GM21825 (cell line): Measurements from ENCODE around the gene AAK1.
"Not testable (repeated sequence)": the region's sequence is repeated elsewhere in the genome, so short reads cannot be mapped to it uniquely, and the experiment has no call there.

Experiments used
- ATAC-seq: cut with Tn5 transposase; IDR thresholded peaks from one replicate; pipeline ENCODE4 v1.9.1; 2021; ENCODE audit warnings: mild to moderate bottlenecking, moderate library complexity; ENCODE audit not compliant: unreplicated experiment

The AAK1 gene

DNA sequence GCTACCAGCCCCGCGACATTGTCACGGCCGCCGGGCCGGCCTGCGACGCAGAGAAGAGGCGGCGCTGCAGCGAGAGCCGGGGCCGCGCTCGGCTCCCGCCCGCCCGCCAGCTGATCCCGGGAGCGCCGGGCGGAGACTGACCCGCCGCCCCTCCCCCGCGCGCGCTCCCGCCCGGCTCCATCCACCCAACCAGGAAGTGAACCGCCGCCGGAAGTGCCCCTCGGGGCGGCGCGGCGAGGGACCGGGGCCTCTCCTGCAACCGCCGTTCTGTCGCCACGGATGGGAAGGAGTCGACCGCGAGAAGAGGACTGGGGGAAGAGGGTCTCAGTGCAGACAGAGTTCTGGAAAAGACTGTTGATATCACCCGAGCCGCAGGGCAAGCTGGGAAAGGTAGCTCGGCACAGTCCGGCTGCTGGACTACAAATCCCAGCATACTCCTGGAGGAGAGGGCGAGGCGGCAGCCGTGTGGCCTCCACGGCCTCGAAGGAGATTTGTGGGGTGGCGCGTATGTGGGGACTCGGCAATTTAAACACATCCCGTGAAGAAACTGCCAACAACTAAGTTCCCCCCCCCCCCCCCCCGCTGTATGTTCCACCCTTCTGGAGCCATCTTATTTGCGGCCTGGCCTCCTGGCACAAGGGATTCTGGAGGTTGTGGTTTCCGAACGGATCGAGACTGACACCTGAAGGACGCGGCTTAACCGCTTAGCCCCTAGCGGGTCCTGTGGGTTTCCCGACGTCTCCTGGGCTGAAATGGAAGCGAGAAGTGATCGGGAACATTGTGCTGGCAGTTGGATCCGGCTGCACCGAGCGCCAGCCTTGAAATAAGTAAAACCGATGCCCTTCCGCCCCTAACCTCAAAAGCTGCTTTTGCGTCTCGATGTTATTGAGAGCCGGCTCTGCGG lies at the start of gene AAK1:
Gene AAK1, minus strand, starts transcription at position 138 of the 904 bp plus-strand sequence. CDS start 699 bp downstream, outside the sequence.
- ATAC-seq: peak; percentile 48

DNA sequence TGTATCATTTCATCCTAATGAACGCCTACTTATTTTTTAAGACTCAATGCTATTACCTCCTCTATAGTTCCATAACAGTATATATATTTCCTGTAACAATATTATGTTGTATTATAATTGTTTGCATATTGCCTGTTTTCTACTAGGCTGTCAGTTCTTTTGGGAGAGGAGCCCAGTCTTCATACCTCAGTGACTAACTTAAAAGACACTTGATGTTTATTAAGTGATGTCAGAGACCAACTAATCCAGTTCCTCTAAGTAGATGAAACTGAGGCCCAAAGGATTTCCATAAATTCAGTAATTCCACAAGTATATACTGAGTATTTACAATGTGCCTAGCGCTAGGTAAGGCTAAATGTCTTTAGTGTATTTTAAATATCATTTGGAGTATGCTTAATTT lies 48.9 kb upstream of the AAK1 start:
- ATAC-seq: no peak

DNA sequence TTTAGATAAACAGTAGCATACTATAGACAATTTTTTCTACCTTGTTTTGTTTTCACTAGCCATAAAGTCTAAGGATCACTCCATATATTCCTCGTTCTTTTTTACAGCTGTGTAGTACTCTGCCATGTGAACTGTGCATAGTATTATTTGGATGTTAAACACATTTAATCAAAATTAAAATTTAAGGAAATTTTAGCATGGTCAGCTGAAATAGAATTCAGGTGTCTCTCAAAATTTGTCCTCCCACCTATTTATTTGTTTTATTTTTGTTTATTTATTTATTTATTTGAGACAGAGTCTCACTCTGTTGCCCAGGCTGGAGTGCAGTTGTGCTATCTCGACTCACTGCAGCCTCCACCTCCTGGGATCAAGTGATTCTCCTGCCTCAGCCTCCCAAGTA lies 46.4 kb upstream of the AAK1 start:
- no peak for ATAC-seq

DNA sequence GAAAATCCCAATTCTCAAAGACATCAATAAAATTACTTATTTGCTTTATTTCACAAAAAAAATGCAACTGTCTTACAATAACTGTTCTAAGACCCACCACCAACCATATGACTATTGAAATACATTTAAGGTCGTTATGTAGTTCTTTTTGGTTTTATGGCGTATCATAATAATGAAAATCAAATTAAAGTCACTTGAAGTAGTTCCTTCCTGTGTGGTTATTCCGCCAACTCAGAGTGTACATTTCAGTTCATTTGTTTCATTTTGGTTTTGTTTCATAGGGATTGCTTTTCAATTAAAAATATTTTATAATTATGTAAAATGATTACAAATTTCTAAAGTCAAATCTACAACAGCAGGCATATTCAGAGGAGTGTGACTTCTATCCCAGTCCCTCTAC lies 45.9 kb upstream of the AAK1 start:
- ATAC-seq: no peak

DNA sequence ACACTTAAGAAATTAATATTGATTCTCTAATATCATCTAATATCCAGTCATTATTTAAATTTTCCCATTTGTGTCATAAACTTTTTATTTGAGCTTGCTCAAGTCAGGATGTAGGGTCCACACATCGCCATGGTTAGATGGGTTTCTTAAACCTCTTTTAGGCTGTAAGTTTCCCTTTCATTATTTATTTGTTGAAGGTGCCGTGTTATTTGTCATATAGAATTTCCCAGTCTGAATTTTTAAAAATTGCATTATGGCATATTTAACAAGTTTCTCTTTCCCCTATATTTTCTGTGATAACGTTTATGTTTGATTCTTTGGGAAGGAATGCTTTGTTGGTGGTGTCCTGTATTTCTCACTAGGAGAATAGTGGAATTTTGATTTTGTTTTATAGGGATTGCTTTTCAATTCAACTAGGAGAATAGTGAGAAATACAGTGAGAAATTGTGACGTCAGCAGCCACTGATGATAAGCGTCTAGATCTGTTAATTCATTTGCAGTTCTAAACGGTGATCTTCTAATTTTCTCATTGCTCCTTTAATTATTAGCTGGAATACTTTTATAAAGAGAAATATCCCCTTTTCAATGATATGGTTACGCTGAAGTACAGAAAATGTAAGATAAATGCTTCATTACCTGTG lies 44.6 kb upstream of the AAK1 start:
- ATAC-seq: no peak

DNA sequence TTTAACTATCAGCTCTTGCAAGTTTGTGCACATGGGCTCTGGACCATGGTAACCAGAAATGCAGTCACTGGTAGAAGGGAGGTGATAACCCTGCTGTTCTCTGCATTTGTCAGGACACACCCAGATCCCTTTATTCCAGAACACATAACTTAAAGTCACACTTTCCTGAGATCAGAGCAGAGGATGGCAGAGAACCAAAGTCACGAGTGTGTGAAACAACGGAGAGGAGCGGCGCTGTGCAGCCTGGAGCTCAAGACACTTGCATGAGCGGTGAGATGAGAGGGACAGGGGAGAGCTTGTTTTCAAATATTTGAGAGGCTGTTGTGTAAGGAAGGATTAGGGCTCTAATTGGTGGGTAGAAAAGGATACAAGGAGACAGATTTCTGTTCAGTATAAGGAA lies 43.3 kb upstream of the AAK1 start:
- no peak for ATAC-seq

DNA sequence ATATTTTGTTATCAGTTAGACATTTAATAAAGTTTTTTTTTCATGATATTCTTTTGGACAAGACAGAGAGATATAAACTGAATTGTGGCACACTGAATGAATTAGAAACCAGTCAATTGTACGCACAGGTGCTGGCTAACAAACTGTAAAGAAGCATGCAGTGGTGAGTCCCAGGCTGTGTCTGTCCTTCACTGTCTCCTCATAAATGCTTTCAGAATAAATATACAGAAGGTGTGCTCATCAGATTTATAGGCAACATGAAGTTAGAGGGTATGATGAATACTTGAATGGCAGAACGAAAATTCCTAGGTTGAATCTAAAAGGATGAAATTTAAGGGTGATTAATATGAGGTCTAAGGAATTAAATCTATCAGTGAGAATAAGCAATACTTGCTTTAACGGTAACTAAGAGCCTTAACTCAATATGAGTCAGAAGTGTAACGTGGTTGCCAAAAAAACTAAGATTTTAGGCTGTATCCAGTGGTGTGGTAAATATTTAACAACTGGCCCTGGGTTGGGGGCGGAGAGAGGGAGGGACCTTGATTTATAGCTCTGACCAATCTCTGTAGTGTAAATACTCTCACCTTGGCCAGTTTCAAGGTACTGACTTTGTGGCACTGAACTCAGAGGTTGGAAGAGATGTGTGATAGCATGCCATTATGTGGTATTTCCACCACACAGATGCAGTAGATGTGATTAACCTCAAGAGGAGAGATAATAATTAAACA lies 41.9 kb upstream of the AAK1 start:
- ATAC-seq: no peak

DNA sequence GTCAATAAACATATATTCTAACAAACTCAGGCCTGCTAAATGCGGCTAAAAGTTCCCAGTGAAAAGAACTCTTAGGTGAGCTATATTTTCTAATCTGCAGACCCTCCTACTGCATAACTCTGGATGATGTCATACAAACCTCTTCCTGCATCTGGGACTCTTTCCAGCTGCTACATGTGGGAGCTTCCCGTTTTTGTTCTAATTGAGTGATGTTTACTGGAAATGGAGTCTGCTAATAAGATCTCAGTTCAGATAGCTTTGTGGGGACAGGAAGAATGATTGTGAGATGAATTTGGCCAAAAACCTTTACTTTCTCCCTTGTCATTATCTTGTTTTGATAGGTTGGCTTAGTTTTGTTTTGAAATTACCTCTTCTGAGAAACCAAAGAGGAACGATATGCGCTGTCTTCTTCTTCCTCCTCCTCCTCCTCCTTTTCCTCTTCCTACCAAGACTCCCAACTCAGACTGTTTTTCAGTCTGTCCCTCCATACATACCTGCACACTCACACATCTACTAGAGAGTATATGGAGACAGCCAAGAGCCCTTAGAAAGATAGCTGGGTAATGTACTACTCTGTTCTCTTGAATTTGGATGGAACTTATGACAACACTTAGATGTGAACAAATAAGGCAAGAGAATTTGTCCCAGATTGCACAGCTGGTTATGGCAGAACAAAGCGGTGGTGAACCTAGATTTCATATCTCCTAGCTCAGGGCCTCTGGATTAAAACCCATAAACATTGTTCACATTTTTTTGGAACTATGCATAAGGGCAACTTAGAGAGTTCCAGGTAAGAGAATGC lies 39.8 kb upstream of the AAK1 start:
- ATAC-seq: no peak

DNA sequence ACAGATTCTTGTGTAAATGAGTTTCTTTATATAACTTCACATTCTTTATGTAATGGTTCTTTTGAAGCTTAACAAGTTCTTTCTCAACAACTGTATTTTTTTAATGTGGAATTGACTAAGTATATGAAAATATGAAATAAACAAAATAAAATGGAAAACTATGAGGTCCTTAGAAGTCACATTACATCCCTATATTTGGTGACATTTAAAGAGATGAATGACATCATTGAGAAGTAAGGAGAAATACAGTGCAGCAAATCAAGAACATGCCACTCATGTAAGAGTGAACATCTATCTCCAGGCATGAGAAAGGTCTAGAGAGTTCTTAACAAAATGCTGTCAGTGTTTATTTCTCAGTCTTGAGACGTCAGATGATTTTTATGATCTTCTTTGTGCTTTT lies 39.0 kb upstream of the AAK1 start:
- no peak for ATAC-seq

DNA sequence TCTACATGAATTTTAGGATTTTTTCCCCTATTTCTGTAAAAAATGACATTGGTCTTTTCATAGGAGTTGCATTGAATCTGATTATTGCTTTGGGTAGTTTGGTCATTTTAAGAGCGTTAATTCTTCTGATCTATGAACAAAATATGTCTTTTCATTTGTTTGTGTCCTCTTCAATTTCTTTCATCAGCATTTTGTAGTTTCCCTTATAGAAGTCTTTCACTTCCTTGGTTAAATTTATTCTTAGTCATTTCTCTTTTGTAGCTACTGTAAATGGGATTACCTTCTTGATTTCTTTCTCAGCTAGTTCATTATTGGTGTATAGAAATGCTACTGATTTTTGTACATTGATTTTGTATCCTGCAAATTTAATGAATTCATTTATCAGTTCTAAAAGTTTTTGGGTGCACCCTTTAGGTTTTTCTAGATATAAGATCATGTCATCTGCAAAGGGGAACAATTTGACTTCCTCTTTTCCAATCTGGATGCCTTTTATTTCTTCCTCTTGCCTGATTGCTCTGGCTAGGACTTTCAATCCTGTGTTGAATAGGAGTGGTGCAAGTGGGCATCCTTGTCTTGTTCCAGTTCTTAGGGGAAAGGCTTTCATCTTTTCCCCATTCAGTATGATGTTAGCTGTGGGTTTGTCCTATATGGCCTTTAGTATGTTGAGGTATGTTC lies 36.6 kb upstream of the AAK1 start:
- ATAC-seq: no peak

DNA sequence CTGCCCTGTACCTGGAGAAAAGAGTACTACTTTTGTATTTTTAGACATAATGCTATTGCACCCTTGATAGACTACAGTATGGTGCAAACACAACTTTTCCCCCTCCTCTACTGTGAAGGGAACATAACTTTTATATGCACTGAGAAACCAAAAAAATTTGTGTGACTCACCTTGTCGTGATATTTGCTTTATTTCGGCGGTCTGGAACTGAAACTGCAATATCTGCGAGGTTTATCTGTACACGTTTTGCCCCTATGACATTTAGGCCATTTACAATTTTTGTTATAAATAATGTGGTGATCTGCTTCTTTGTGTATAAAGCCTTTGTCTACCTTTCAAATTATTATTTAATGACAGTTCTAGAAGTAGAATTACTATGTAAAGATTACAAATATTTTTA lies 34.4 kb upstream of the AAK1 start:
- ATAC-seq: no peak

DNA sequence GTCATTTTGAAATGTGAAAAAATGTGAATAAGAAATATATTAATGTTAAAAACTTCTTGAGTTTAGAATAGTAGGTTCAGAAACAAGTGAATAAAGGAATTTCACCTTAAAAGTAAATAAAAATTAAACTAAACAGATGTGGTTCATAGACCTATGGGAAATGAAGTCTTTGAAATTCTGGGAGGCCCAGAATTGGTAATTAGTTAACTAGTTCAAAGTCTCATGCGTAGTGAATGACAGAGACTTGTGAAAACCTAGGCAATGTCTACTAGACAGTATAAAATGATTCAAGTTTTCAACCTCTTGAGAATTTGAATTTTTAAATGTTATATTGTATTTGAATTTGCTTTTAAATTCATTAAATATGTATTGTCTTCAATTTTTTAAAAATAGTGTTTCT lies 32.6 kb upstream of the AAK1 start:
- ATAC-seq: no peak

DNA sequence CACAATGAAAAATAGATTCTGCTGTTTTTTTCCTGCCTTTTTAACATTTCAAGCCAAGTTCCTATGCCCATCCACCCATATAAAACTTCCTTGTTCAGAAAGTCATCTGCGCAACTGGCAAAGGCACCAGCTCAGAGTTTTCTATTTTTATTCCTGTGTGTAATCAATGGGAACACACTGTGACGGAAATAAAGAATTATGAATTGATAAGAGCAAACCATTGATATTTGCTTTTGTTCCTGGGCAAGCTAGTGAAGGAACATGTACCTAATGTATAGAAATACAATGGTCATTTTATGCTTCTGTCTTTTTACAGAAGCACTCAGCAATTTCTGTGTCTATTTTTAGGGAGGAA lies 30.8 kb upstream of the AAK1 start:
- no peak for ATAC-seq

DNA sequence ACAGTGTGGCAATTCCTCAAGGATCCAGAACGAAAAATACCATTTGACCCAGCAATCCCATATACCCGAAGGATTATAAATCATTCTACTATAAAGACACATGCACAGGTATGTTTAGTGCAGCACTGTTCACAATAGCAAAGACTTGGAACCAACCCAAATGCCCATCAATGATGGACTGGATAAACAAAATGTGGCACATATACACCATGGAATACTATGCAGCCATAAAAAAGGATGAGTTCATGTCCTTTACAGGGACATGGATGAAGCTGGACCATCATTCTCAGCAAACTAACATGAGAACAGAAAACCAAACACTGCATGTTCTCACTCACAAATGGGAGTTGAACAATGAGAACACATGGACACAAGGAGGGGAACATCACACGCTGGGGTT lies 29.6 kb upstream of the AAK1 start:
- not testable (repeated sequence) for ATAC-seq

DNA sequence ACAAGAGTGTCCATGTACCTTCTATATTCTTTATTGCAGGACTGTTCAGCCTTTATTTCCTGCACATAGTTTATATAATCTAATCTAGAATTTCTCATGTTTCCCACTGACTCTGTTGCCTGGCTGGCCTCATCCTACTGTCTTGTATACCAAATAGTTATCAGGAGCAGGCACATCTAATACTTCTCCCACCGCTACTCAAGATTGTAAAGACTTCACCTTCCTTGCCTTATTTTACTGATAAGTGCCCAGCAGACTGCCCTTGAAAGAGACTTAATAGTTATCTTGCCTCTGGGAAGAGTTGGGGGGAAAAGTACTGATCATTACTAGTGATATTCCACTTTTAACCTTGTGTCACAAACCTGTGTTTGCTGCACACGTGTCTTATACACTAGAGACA lies 26.1 kb upstream of the AAK1 start:
- no peak for ATAC-seq

DNA sequence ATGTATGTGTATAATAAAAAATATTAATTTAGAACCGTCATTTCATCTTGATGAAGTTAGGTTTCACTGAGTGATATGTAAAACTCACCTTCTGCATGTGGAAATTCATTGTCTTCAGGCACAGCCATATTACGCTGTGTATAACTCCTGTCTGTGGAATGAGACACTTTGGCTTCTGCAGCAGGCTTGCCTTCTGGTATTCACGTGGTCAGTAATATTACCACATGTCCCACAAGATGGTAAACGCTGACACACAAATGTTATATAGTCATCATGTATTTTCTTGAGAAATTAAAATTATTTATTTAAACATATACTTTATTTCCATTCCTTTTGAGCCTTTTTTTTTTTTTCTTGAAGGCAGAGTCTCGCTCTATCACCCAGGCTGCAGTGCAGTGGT lies 25.1 kb upstream of the AAK1 start:
- ATAC-seq: no peak

DNA sequence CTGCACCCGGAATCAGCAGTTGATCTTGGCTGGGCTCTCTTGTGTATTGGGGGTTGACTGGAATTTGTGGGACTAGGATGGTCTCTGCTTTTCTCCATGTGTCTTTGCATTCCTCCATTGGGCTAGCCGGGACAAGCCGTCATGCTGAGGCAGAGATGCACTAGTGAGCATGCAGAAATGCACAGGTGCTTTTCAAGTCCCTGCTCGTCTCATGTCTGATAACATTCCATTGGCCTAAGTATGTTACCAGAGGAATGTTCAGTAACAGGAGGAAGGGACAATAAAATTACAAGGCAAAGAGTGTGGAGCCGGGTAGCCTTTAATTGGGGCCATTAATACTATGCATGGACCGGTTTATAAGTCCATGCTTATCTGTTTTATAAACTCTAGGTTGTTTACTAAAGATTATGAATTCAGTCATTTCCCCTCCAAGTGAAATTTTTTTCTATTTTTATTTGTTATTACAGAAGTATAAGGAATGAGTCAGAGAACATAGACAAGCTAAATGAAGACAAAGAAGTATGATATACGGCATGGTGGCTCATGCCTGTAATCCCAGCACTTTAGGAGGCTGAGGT lies 24.4 kb upstream of the AAK1 start:
- ATAC-seq: no peak

DNA sequence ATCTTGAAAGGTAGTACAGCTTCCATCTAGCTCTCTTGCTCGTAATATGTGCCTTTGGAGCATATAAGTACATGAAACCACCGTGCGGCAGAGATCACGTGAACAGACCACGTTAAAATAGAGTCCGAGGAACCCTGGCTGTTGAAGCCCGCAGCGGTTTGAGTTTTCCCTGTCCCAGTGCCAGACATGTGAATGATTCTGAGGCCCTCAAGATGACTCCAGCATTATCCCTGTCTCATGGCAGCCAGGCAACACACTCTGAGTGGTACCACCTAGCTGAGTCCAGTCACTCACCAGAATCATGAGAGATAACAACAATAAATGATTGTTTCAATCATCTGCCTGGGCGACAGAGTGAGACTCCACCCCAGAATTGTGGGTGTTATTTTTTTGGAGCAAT lies 21.6 kb upstream of the AAK1 start:
- no peak for ATAC-seq

DNA sequence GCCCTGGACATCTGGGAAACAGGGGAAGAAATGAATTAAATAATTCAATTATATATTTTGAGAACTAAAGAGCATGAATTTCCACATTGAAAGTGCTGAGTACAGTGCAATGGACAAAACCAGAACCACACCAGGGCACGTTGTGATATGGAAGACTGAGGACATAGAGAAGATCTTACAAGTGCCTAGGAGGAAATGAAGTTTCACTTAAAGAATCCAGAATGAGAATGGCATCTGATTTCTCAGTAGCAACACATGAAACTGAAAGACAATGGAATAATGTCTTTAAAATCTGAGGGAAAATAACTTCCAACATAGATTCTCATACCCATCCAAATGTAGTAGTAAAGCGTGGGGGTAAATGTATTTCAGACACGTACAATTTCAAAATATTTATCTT lies 20.3 kb upstream of the AAK1 start:
- no peak for ATAC-seq

DNA sequence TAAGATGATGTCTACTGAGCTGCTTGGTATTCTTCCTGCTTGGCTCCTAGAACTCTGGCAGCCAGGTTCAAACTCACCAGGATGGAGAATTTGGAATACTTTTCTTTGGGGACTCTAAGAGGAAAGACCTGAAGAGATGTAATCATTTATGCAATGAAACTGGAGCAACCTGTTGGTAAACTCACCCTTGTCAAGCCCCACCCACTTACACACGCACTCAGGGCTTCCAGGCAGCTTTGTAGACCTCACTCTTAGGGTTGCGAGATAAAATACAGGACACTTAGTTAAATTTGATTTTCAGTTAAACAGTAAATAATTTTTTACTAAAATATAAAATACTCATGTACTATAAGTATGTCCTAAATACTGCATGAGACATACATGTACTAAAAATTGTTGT lies 19.0 kb upstream of the AAK1 start:
- not testable (repeated sequence) for ATAC-seq
